NCI-H2081 treated with DMSO at 0.1 percent for 48 hours (cell line): ENCODE results near the gene TOLLIP.
"Not testable (repeated sequence)": the region's sequence is repeated elsewhere in the genome, so short reads cannot be mapped to it uniquely, and the experiment has no call there.

Experiments
- DNase-seq: peaks from one replicate; lab custom pipeline; 2025; lab: John Stamatoyannopoulos, UW

Gene TOLLIP

DNA sequence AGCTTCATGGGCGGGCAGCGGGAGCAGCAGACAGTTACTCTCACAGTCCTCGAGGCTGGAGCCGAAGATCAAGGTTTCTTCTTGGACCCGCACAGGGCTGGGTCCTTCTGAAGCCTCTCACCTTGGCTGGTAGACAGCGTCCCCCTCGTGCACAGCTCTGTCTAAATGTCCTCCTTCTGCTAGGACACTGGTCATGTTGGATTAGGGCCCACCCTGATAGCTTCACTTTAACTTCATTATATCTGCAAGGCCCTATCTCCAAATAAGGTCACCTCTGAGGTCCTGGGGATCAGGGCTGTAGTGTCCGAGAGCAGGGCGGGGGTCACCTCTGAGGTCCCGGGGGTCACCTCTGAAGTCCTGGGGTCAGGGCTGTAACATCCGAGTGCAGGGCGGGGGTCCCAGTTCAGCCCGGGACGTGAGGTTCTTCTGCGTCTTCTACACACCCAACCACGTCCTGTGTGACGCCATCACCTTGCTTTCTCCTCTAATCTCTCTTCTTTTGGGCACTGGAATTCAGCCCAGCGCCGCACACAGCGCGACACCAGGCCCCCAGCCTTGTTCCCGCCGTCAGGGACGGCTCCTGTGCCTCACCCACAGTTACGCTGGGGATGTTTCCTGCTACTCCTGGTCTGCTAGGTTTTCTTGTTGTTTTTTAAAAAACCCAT lies 34.1 kb upstream of the TOLLIP start:
- no peak for DNase-seq

- no peak for DNase-seq
Observed at GRCh38 chr11:1342946-1343345, 33.5 kb upstream of the TOLLIP start.

DNA sequence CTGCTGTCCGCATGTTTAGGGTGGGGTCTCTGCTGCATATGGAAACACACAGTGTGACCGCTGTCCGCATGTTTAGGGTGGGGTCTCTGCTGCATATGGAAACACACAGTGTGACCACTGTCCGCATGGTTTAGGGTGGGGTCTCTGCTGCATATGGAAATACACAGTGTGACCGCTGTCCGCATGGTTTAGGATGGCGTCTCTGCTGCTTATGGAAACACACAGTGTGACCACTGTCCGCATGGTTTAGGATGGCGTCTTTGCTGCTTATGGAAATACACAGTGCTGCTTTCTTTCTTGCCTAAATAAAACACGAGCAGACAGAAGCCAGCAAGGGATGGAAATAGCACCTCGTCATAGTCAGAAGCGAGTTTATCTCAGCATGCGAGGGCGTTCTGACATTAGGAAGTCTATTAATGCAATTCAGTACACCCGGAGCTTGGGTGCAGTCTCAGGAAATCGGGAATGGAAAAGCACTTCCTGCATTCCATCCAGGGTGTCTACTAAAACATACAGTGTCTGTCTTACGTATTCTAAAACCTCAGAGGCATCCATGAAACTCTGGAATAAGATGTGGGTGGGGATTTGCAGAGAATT lies 32.6 kb upstream of the TOLLIP start:
- no peak for DNase-seq

- not testable (repeated sequence) for DNase-seq
Observed at GRCh38 chr11:1341226-1341625, 31.8 kb upstream of the TOLLIP start.

- DNase-seq, result no peak
Observed at GRCh38 chr11:1340111-1340510, 30.7 kb upstream of the TOLLIP start.

- DNase-seq, result no peak
Observed at GRCh38 chr11:1339066-1339675, 29.7 kb upstream of the TOLLIP start.

- DNase-seq, result no peak
Observed at GRCh38 chr11:1338201-1339065, 29.0 kb upstream of the TOLLIP start.

- no peak for DNase-seq
Observed at GRCh38 chr11:1337647-1338007, 28.2 kb upstream of the TOLLIP start.

DNA sequence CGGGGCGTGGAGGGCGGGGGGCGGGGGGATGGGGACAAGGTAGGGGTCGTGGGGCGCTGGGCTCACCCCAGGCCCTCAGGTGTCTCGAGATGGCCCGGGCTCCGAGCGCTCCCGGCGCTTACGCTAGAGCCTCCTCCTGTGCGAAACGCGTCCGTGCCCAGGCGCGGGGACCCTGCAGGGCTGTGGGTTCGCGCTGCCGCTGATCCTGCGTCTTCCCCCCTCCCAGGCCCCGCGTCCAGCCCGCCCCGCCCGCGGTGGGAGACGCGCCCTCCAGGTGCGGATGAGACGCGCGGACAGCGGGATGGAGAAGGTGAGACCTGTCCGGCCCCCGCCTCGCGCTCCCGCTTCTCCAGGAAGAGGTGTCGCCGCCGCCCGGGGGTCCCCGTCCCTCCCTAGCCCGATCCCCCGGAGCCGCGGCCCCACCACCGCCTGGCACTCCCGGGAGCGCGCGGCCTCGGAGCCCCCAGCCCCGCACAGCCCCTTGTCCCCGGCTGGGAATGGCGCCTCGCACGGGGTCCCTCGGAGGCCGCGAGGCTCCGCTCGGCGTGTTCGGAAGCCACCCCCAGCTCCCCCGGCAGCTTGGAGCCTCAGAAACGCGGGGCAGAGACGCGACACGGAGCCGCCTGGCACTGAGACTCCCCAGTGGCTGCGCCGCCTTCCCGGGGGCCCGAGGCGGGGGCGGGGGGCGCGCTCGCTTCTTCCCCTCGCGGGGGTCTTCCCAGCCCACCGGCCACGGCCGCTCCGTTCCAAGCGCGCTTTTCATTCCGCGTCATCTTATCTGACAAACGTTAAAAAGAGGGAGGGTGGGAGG lies 27.6 kb upstream of the TOLLIP start:
- DNase-seq, result no peak

DNA sequence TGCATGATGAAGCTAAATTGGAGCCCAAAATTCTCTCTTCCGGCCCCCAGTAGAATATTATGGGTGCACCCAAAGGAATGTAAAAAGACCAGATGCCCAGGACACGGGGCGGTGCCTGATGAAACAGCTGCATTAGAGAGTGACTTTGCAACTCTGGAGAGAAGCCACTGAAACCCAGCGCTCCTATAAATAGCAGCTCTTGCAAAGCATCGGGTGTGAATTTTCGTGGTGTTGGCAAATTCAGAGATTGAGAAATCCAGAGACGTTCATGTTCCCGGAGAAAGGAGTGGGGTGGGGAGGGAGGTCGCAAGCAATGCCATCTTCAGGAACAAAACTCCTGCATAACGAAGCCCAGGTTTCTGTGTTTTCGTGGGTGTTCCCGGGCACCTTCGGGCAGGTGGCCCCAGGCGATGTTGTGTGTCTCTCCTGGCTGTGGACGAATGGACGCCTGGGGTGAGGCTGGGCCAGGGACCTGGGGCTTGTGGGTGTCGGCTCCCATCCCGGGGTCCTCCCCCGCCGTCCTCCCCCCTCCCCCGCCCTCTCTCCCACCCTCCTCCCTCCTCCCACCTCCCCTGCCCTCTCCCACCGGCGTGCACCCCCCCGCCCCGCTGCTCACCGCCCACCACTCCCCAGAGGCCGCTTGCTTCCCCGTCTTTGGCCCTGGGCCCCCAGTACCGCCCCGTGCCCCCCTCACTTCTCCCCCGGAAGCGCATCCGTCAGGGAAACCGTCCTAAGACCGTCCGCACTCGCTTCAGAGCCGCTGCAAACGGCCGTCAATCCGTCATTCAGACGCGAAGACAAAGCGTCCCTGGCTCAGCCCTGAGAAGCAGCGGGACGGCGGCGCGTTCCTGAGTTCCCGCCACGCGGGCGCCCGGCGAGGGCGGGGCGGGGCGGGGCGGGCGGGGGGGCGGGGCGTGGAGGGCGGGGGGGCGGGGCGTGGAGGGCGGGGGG lies 26.7 kb upstream of the TOLLIP start:
- no peak for DNase-seq

- no peak for DNase-seq
Observed at GRCh38 chr11:1335264-1335810, 25.9 kb upstream of the TOLLIP start.

DNA sequence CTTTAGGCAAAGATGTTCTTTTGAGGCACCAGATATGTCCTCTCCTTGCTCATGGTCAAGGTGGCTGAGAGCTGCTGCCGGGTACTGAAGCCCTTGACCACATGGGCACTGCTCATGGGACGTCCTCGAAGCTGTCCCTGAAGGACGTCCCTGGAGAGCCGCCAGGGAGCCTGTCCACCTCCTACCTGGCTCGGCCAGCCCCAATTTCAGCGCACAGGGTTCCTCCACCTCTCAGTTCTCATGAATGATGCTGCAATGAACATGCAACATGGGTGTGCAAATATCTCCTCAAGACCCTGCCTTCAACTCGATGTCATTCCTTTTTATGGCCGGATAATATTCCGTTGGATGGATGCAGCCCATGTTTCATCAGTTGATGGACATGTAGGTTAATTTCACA lies 24.4 kb upstream of the TOLLIP start:
- no peak for DNase-seq

GRCh38 chr11:1333091-1333772 lies 23.8 kb upstream of the TOLLIP start:
- DNase-seq, result no peak

DNA sequence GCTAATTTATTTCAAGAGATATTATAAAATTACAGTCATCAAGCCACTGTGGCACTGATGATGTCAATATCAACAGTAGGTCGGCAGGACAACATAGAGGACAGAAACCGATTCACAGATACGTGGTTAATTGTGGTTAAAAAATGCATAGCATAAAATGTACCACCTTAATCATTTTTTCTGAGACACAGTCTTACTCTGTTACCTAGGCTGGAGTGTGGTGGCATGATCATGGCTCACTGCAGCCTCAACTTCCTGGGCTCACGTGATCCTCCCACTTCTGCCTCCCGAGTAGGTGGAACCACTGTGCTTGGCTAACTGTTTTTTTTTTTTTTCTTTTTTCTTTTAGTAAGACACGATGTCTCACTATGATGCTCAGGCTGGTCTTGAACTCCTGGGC lies 21.0 kb upstream of the TOLLIP start:
- no peak for DNase-seq

DNA sequence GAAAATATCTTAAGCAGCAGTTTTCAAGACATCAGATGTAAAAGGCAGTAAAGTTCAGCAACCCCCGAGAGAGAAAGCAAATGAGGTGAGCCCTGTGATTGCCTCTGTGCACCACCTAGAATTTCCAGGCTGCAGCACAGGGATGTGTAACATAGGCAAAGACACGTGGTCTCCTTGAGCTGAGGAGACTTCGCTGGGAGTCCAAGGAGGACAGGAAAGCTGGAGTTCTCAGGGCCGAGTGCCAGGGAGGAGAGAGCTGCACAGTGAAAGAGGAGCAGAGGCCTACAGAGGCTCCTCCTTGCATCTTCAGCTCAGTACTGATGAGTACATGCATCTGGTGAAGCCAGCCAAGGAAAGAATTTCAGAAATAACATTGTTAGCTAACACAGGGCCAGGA lies 17.6 kb upstream of the TOLLIP start:
- DNase-seq, result no peak

- no peak for DNase-seq
Observed at GRCh38 chr11:1326435-1327063, 17.1 kb upstream of the TOLLIP start.

DNA sequence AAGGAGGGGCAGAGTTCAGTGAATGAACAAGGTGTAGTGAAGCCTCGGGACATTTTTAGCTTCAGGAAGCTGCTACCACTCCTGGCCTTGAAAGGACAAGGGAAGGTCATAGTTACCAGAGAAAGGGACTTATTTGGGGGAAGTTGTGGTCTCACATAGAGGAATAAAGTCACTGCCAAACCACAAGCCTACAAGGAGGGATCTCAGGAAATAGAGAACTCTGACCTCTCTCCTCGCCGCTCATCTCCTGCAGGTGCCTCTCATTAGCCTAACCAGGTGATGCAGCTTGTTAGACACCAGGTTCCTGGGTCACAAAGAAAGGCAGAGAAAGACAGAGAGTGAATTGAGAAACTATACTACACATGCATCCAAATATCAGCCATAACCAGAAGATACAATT lies 14.3 kb upstream of the TOLLIP start:
- DNase-seq, result no peak

- no peak for DNase-seq
Observed at GRCh38 chr11:1317993-1318392, 8.6 kb upstream of the TOLLIP start.

- no peak for DNase-seq
Observed at GRCh38 chr11:1317432-1317831, 8.0 kb upstream of the TOLLIP start.
